Adrenal gland (tissue), 12 donors: Measurements from ENCODE around the gene CHRM5. TPM values are rescaled to one million over a fixed set of nuclear protein-coding genes. Genes with fewer than 3 reads are reported as not detected.

Experiments used
- DNase-seq, 7 donors: peaks; one replicate each; pipeline ENCODE4 v3.0.0-alpha.2; 2019 to 2020
- H3K27ac ChIP-seq, 5 donors: fragments of 200-600 bp; sonication (generic) in 4 of 5; 1 replicate in 3 of 5; 2 replicates in 2 of 5; pipeline versions ENCODE4 v1.5.1 to v1.8.0; 2016 to 2020; ENCODE audit warnings: mild to moderate bottlenecking in 1 of 5
- H3K27me3 ChIP-seq: fragments of 200-600 bp; 2 replicates; pipeline ENCODE4 v1.8.0; 2021
- H3K36me3 ChIP-seq, 2 donors: fragments of 200-600 bp; replicated peaks in 1 of 2; 1 replicate in 1 of 2; 2 replicates in 1 of 2; pipeline versions ENCODE4 v1.5.1 to v1.8.0; 2018 to 2022
- H3K4me1 ChIP-seq, 2 donors: fragments of 200-600 bp; replicated peaks in 1 of 2; 1 replicate in 1 of 2; 2 replicates in 1 of 2; pipeline versions ENCODE4 v1.5.1 to v1.8.0; 2018 to 2021
- H3K4me3 ChIP-seq, 4 donors: fragments of 200-600 bp; sonication (generic) in 3 of 4; one replicate each; pipeline ENCODE4 v1.5.1; 2016 to 2018
- H3K9me3 ChIP-seq, 3 donors: fragments of 200-600 bp; sonication (generic) in 1 of 3; replicated peaks in 1 of 3; 1 replicate in 2 of 3; 2 replicates in 1 of 3; pipeline versions ENCODE4 v1.5.1 to v1.8.0; 2016 to 2021
- CTCF ChIP-seq, 6 experiments: fragments of 450-650 bp in 4 of 6; fragments of 200-600 bp in 2 of 6; sonication (generic) in 1 of 6; IDR thresholded peaks; 1 replicate in 5 of 6; 2 replicates in 1 of 6; pipeline versions ENCODE4 v1.5.1 to v1.8.0; 2016 to 2021; ENCODE audit warnings: antibody characterized with exemption in 6 of 6, mild to moderate bottlenecking in 2 of 6, moderate library complexity in 1 of 6
- POLR2A ChIP-seq, 2 donors: fragments of 450-650 bp; IDR thresholded peaks; one replicate each; pipeline ENCODE4 v1.6.1; 2017; ENCODE audit warnings: antibody characterized with exemption in 2 of 2, mild to moderate bottlenecking in 2 of 2, moderate library complexity in 1 of 2
- WGBS, 4 donors: extraction: QIAGEN DNeasy Blood & Tissue Kit in 2 of 4; methylation state at CpG; one replicate each; pipeline versions ENCODE4 v1.1.5 to v1.1.7; 2013 to 2017; 5-methylcytosine and 5-hydroxymethylcytosine counted together
- intact Hi-C, 2 donors: fragments of 100-400 bp; cut with DNase I; formaldehyde crosslinking; loops; one replicate each; pipeline versions ENCODE4 v1.14.1 to v1.15.0; 2022 to 2023
- polyA plus RNA-seq, 3 donors: library from polyadenylated mRNA; stranded (reverse); fragments of 200-250 nt in 2 of 3; fragments of 350-450 nt in 1 of 3; fragmentation: Illumina TruSeq in 1 of 3; extraction: RNeasy Lipid Tissue Mini Kit (QIAGEN cat#74804) in 1 of 3; gene quantifications; one replicate each; pipeline ENCODE4 v1.2.3, GENCODE V29; 2013 to 2014
- total RNA-seq, 9 donors: library from RNA; depleted of rRNA in 4 of 9; stranded (reverse); fragments of >200 nt in 4 of 9; fragments of 120-200 nt in 1 of 9; fragmentation: NEBNext Ultra II Directional in 1 of 9; extraction: Animal tissue kit (Norgen Biotek cat#: 25700) in 1 of 9; gene quantifications; one replicate each; pipeline versions ENCODE4 v1.1.0 to v1.2.4, GENCODE V29; 2013 to 2023
- donor health status: healthy with polysubstance abuse.
- donor health status: Bipolar disorder and iron deficiency.
- donor health status: DM: yes; HTN: yes; CAD: no.
- donor health status: DM: no; HTN: no; CAD: no.
- donor health status: DM: no; HTN: no; CAD: no.
- donor health status: DM: yes; HTN: yes; CAD: no.

The CHRM5 gene
- total and polyA plus RNA-seq, 12 donors, result under 0.01 to 0.15 TPM; not detected in 10

- no peaks in the 10 kb centered on the region for H3K9me3 ChIP-seq
These were observed 33.2 kb downstream of the CHRM5 start for GRCh38 chr15:34001536-34001935.

GRCh38 chr15:34006381-34006780 lies 38.1 kb downstream of the CHRM5 start:
- Histone ChIP-seq H3K27me3 (no peaks in the 10 kb centered on the region), H3K4me1 (peaks cover 0 to 6% of the 10 kb centered on the region in 2 donors), H3K27ac (no peak overlapping the region), H3K9me3 (no peaks in the 10 kb centered on the region), H3K4me3 (no peak overlapping the region), H3K36me3 (no peaks in the 10 kb centered on the region)
- 87 to 96% (median 90%) methylated on average over 2 of the region's 2 CpGs for WGBS, 4 donors
- no peak for DNase-seq
- intact Hi-C loops, result no loop called here
- TF ChIP-seq CTCF (IDR thresholded peaks at IDR 0.05) (no peak), POLR2A (IDR thresholded peaks at IDR 0.05) (no peak)

More at GRCh38 chr15:34001536-34001935, 33.2 kb downstream of the CHRM5 start:
- Histone ChIP-seq H3K27ac (no peak overlapping the region), H3K36me3 (no peaks in the 10 kb centered on the region), H3K27me3 (no peaks in the 10 kb centered on the region), H3K4me3 (no peak overlapping the region), H3K4me1 (peaks cover 0 to 6% of the 10 kb centered on the region in 2 donors)
- WGBS, 4 donors, result 60 to 65% (median 63%) methylated on average over 3 of the region's 3 CpGs
- intact Hi-C loops, result no loop called here
- no peak for TF ChIP-seq POLR2A (IDR thresholded peaks at IDR 0.05)
- TF ChIP-seq CTCF (IDR thresholded peaks at IDR 0.05), result no peak
- no peak for DNase-seq

DNA sequence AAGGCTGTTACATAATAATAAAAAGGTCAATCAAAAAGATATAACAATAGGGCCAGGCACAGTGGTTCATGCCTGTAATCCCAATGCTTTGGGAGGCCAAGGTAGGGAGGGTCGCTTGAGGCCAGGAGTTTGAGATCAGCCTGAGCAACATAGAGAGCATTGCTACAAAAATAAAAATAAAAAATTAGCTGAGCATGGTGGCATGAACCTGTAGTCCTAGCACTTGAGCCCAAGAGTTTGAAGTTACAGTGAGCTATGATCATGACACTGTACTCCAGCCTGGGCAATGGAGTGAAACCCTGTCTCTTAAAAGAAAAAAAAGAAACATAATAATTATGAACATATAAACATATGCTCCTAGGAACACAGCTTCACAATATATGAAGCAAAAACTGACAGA lies 41.4 kb downstream of the CHRM5 start:
- no peak for DNase-seq
- Histone ChIP-seq H3K4me1 (no peaks in the 10 kb centered on the region), H3K27ac (no peak overlapping the region), H3K36me3 (no peaks in the 10 kb centered on the region), H3K9me3 (no peaks in the 10 kb centered on the region), H3K27me3 (no peaks in the 10 kb centered on the region), H3K4me3 (no peak overlapping the region)
- TF ChIP-seq POLR2A (IDR thresholded peaks at IDR 0.05) (no peak), CTCF (IDR thresholded peaks at IDR 0.05) (no peak)
- WGBS, 4 donors, result 96 to 100% (median 98%) methylated on average over 1 of the region's 1 CpG
- intact Hi-C loops, result no loop called here

DNA sequence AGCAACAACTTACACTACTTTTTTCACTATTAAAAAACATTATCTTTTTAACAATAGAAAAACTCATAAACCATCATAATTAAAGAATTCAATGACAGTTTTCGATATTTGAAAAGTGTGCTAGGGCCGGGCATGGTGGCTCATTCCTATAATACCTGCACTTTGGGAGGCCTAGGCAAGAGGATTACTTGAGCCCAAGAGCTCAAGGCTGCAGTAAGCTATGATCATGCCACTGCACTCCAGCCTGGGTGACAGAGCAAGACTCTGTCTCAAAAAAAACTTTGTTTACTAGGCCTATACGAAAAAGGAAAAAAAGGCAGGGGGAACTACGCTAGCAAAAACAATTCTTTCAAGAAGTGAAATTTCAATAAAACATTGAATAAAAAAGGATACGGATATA lies 42.6 kb downstream of the CHRM5 start:
- intact Hi-C loops, result no loop called here
- Histone ChIP-seq H3K9me3 (no peaks in the 10 kb centered on the region), H3K4me1 (no peaks in the 10 kb centered on the region), H3K4me3 (no peak overlapping the region), H3K27ac (no peak overlapping the region), H3K36me3 (no peaks in the 10 kb centered on the region), H3K27me3 (no peaks in the 10 kb centered on the region)
- no peak for DNase-seq
- TF ChIP-seq CTCF (IDR thresholded peaks at IDR 0.05) (no peak), POLR2A (IDR thresholded peaks at IDR 0.05) (no peak)
- 90 to 93% (median 91%) methylated on average over 5 of the region's 5 CpGs for WGBS, 4 donors
